ENCODE data around the gene MCC.
A peak's percentile ranks its signal among the peaks of the same experiment; 100 is the strongest.

Gene MCC

GRCh38 chr5:113024076-113024697 is 464.1 kb downstream of the MCC start:
- no peaks in the 10 kb centered on the region for H3K9me3 Mint-ChIP-seq
- no peak for DNase-seq
- no peak overlapping the region for H3K4me3 Mint-ChIP-seq
- TF ChIP-seq CTCF (IDR thresholded peaks at IDR 0.05) = no peak
- H3K27me3 Mint-ChIP-seq (ENCODE audit: low read depth, poor library complexity) = no peaks in the 10 kb centered on the region
- H3K4me1 Mint-ChIP-seq = no peaks in the 10 kb centered on the region
- H3K27ac Mint-ChIP-seq = no peak overlapping the region
- peaks cover 44% of the 10 kb centered on the region for H3K36me3 Mint-ChIP-seq (ENCODE audit: low read depth)

GRCh38 chr5:113022661-113023060 is 465.6 kb downstream of the MCC start:
- DNase-seq = no peak
- H3K27ac Mint-ChIP-seq = no peak overlapping the region

GRCh38 chr5:113020461-113021273 is 467.6 kb downstream of the MCC start:
- no peaks in the 10 kb centered on the region for H3K9me3 Mint-ChIP-seq
- H3K36me3 Mint-ChIP-seq (ENCODE audit: low read depth) = peaks cover 34% of the 10 kb centered on the region
- DNase-seq = no peak
- H3K4me1 Mint-ChIP-seq = no peaks in the 10 kb centered on the region
- no peak overlapping the region for H3K27ac Mint-ChIP-seq
- H3K4me3 Mint-ChIP-seq = no peak overlapping the region
- no peaks in the 10 kb centered on the region for H3K27me3 Mint-ChIP-seq (ENCODE audit: low read depth, poor library complexity)
- no peak for TF ChIP-seq CTCF (IDR thresholded peaks at IDR 0.05)

More at GRCh38 chr5:113022661-113023060, 465.6 kb downstream of the MCC start:
- Mint-ChIP-seq H3K4me3 (no peak overlapping the region), H3K9me3 (no peaks in the 10 kb centered on the region), H3K4me1 (no peaks in the 10 kb centered on the region), H3K36me3 (ENCODE audit: low read depth) (peaks cover 36% of the 10 kb centered on the region), H3K27me3 (ENCODE audit: low read depth, poor library complexity) (no peaks in the 10 kb centered on the region)
- TF ChIP-seq CTCF (IDR thresholded peaks at IDR 0.05) = no peak

GRCh38 chr5:113017881-113018635 is 470.2 kb downstream of the MCC start:
- peak overlapping the region; percentile 16 for H3K27ac Mint-ChIP-seq
- no peak for TF ChIP-seq CTCF (IDR thresholded peaks at IDR 0.05)
- no peaks in the 10 kb centered on the region for H3K27me3 Mint-ChIP-seq (ENCODE audit: low read depth, poor library complexity)
- no peaks in the 10 kb centered on the region for H3K9me3 Mint-ChIP-seq
- H3K4me1 Mint-ChIP-seq = no peaks in the 10 kb centered on the region
- DNase-seq = no peak
- H3K4me3 Mint-ChIP-seq = no peak overlapping the region
- peaks cover 54% of the 10 kb centered on the region for H3K36me3 Mint-ChIP-seq (ENCODE audit: low read depth)

- H3K27ac Mint-ChIP-seq = no peak overlapping the region
- no peak overlapping the region for H3K4me3 Mint-ChIP-seq
- H3K27me3 Mint-ChIP-seq (ENCODE audit: low read depth, poor library complexity) = no peaks in the 10 kb centered on the region
- no peaks in the 10 kb centered on the region for H3K4me1 Mint-ChIP-seq
- TF ChIP-seq CTCF (IDR thresholded peaks at IDR 0.05) = no peak
- peaks cover 69% of the 10 kb centered on the region for H3K36me3 Mint-ChIP-seq (ENCODE audit: low read depth)
- no peak for DNase-seq
- no peaks in the 10 kb centered on the region for H3K9me3 Mint-ChIP-seq
These were observed 482.8 kb downstream of the MCC start for GRCh38 chr5:113005454-113005853.
